GM12873 (cell line): Measurements from ENCODE around the gene AKNAD1.

Experiments
- CTCF ChIP-seq: IDR thresholded peaks from 2 replicates; pipeline ENCODE4 v1.5.1; 2012; ENCODE audit warnings: low read depth, mild to moderate bottlenecking, moderate library complexity, low read length, control low read depth; ENCODE audit not compliant: insufficient read depth; ENCODE audit errors: missing control alignments

Gene AKNAD1

GRCh38 chr1:108801101-108801500, 55.8 kb downstream of the AKNAD1 start:
- TF ChIP-seq CTCF, result no peak

GRCh38 chr1:108799001-108799400, 57.9 kb downstream of the AKNAD1 start:
- TF ChIP-seq CTCF, result no peak

GRCh38 chr1:108792420-108792819, 64.5 kb downstream of the AKNAD1 start:
- no peak for TF ChIP-seq CTCF

GRCh38 chr1:108791790-108792189, 65.1 kb downstream of the AKNAD1 start:
- TF ChIP-seq CTCF, result no peak

GRCh38 chr1:108785880-108786279, 71.0 kb downstream of the AKNAD1 start:
- no peak for TF ChIP-seq CTCF

- TF ChIP-seq CTCF, result no peak
These were observed 71.6 kb downstream of the AKNAD1 start for GRCh38 chr1:108785264-108785663.

GRCh38 chr1:108780937-108781574, 75.8 kb downstream of the AKNAD1 start:
- no peak for TF ChIP-seq CTCF
